Measurements from ENCODE around the gene ZNF467.

ZNF467 gene

DNA sequence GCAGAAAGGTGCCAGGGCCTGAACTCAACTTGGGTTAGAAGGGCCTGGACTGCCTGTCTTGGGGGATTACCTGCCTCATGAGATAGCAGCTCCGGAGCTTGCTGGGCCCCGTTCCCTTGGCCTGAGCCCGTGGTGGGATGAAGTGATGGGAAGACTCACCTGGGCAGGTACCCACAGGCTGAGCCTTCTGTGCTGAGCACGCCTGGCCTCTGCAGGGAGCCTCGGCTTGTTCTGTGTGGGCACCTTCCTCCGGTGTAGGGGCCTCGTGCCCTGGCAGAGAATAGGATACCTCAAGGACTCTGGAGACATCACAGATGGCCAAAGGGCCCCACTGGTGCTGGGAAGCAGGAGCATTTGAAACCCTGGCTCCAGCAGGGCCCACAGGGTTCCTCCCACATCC is 4.5 kb downstream of the ZNF467 start:
- no peak for TF ChIP-seq CTCF (IDR thresholded peaks at IDR 0.05; ENCODE audit: low read depth, low read length)
- H3K4me3 ChIP-seq (ENCODE audit: low read depth, low read length), result no peak overlapping the region

DNA sequence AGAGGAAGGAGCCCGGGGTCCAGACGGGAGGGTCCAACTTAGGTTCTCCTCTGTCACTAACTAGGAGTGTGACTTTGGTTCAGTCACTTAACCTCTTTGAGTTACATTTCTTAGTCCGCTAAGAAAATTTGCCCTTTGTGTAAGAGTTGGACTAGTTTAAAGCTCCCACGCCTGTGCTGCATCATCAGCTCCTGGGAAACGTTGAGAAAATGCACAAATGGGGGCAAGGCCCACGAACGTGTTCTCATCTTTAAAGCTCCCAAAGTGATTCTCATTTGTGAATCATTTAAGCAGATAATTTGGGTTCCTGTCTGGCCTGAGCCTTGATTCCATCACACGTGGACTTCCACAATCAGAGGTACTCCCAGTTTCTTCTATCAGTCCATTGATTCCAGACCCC is 6.3 kb downstream of the ZNF467 start:
- H3K4me3 ChIP-seq (ENCODE audit: low read depth, low read length), result no peak overlapping the region
- TF ChIP-seq CTCF (IDR thresholded peaks at IDR 0.05; ENCODE audit: low read depth, low read length), result no peak

GRCh38 chr7:149766135-149766675 is 7.2 kb downstream of the ZNF467 start:
- TF ChIP-seq CTCF (IDR thresholded peaks at IDR 0.05; ENCODE audit: low read depth, low read length), result no peak
- no peak overlapping the region for H3K4me3 ChIP-seq (ENCODE audit: low read depth, low read length)

DNA sequence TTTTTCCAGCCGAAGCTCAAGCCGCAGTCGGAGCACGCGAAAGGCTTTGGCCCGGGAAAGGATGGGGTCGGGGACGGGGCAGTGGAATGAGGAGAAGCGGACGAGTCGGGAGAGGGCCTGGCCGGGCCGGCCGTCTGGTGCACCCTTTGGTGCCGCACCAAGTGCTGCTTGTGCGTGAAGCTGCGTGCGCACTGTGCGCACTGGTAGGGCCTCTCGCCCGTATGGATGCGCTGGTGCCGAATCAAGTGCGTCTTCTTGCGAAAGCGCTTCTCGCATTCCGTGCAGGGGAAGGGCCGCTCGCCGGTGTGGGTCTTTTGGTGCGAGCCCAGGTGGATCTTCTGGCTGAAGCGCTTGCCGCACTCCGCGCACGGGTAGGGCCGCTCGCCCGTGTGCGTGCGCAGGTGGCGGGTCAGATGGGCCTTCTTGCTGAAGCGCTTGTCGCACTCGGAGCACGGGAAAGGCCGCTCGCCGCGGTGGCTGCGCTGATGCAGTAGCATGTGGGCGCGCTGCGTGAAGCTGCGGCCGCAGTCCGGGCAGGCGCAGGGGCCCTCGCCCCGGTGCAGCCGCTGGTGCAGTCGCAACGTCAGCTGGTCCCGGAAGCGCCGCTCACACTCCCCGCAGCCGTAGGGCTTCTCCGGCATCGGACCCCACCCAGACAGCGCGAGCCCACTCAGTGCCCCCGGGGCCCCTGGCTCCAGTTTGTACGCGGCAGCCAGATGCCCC is 7.8 kb downstream of the ZNF467 start:
- TF ChIP-seq CTCF (IDR thresholded peaks at IDR 0.05; ENCODE audit: low read depth, low read length), result no peak
- H3K4me3 ChIP-seq (ENCODE audit: low read depth, low read length), result no peak overlapping the region

- TF ChIP-seq CTCF (IDR thresholded peaks at IDR 0.05; ENCODE audit: low read depth, low read length), result no peak
- no peak overlapping the region for H3K4me3 ChIP-seq (ENCODE audit: low read depth, low read length)
Measured at GRCh38 chr7:149764481-149765398, 8.6 kb downstream of the ZNF467 start.

GRCh38 chr7:149763563-149764240 is 9.7 kb downstream of the ZNF467 start:
- no peak overlapping the region for H3K4me3 ChIP-seq (ENCODE audit: low read depth, low read length)
- no peak for TF ChIP-seq CTCF (IDR thresholded peaks at IDR 0.05; ENCODE audit: low read depth, low read length)
